Peyer's patch (tissue), 4 donors: ENCODE measurements around the gene RINL. TPM values are rescaled to one million over a fixed set of nuclear protein-coding genes. Genes with fewer than 3 reads are reported as not detected.
"Not testable (repeated sequence)": the region's sequence is repeated elsewhere in the genome, so short reads cannot be mapped to it uniquely, and the experiment has no call there.

Experiments
- DNase-seq, 3 donors: peaks; one replicate each; pipeline ENCODE4 v3.0.0-alpha.2; 2017 to 2019
- H3K27ac ChIP-seq, 4 donors: fragments of 200-600 bp; sonication (generic); one replicate each; pipeline ENCODE4 v1.5.1; 2016 to 2019
- H3K27me3 ChIP-seq, 2 donors: fragments of 200-600 bp; sonication (generic); one replicate each; pipeline ENCODE4 v1.5.1; 2019
- H3K36me3 ChIP-seq, 3 donors: fragments of 200-600 bp; sonication (generic); one replicate each; pipeline ENCODE4 v1.5.1; 2016 to 2019
- H3K4me1 ChIP-seq, 4 donors: fragments of 200-600 bp; sonication (generic); one replicate each; pipeline ENCODE4 v1.5.1; 2016 to 2019
- H3K4me3 ChIP-seq, 4 donors: fragments of 200-600 bp; sonication (generic); 1 replicate in 3 of 4; 2 replicates in 1 of 4; pipeline ENCODE4 v1.5.1; 2016 to 2019; ENCODE audit warnings: mild to moderate bottlenecking in 1 of 4
- H3K9me3 ChIP-seq, 4 donors: fragments of 200-600 bp; sonication (generic); one replicate each; pipeline ENCODE4 v1.5.1; 2016 to 2019; ENCODE audit warnings: mild to moderate bottlenecking in 1 of 4
- POLR2A ChIP-seq, 2 donors: fragments of 450-650 bp; IDR thresholded peaks; one replicate each; pipeline ENCODE4 v1.5.1; 2017; ENCODE audit warnings: antibody characterized with exemption in 2 of 2, mild to moderate bottlenecking in 2 of 2, moderate library complexity in 2 of 2
- total RNA-seq, 4 donors: library from RNA; depleted of rRNA; stranded (reverse); fragments of >200 nt; gene quantifications; one replicate each; pipeline ENCODE4 v1.1.0, GENCODE V29; 2016
- TF ChIP-seq, protein P1 (sequence below), 6 experiments: fragments of 450-650 bp in 4 of 6; fragments of 200-600 bp in 2 of 6; sonication (generic) in 1 of 6; IDR thresholded peaks; one replicate each; pipeline ENCODE4 v1.5.1; 2017 to 2019; ENCODE audit warnings: antibody characterized with exemption in 6 of 6, mild to moderate bottlenecking in 3 of 6, moderate library complexity in 1 of 6

The RINL gene
- total RNA-seq, 4 donors from 2014 or later: 4.6 to 22.3 (median 7.2) TPM

DNA sequence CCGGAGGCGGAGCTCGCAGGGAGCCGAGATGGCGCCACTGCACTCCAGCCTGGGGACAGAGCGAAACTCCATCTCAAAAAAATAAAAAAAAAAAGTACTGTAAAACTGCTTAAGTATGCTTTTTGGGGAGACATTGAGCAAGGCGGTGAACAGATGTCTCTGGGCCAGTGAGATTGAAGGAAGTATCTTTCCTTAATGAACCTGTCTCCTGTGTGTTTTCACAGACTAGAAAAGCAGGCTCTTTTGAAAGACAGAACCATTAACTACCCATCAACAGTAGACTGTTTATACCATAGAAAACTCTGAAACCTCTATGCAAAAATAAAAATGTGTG, 45.0 kb downstream of the RINL start:
- H3K27ac ChIP-seq: peak overlapping the region in 2 of 4 donors; percentile 22 to 88
- no peak for DNase-seq
- peaks cover 0 to 42% (median 0%) of the 10 kb centered on the region in 3 donors for H3K36me3 ChIP-seq
- H3K9me3 ChIP-seq: no peaks in the 10 kb centered on the region
- H3K4me3 ChIP-seq: no peak overlapping the region
- H3K4me1 ChIP-seq: peaks cover 0 to 26% (median 4%) of the 10 kb centered on the region in 4 donors
- H3K27me3 ChIP-seq: no peaks in the 10 kb centered on the region
- TF ChIP-seq POLR2A (IDR thresholded peaks at IDR 0.05): no peak
- TF ChIP-seq, protein P1, sequence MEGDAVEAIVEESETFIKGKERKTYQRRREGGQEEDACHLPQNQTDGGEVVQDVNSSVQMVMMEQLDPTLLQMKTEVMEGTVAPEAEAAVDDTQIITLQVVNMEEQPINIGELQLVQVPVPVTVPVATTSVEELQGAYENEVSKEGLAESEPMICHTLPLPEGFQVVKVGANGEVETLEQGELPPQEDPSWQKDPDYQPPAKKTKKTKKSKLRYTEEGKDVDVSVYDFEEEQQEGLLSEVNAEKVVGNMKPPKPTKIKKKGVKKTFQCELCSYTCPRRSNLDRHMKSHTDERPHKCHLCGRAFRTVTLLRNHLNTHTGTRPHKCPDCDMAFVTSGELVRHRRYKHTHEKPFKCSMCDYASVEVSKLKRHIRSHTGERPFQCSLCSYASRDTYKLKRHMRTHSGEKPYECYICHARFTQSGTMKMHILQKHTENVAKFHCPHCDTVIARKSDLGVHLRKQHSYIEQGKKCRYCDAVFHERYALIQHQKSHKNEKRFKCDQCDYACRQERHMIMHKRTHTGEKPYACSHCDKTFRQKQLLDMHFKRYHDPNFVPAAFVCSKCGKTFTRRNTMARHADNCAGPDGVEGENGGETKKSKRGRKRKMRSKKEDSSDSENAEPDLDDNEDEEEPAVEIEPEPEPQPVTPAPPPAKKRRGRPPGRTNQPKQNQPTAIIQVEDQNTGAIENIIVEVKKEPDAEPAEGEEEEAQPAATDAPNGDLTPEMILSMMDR (IDR thresholded peaks at IDR 0.05): no peak

DNA sequence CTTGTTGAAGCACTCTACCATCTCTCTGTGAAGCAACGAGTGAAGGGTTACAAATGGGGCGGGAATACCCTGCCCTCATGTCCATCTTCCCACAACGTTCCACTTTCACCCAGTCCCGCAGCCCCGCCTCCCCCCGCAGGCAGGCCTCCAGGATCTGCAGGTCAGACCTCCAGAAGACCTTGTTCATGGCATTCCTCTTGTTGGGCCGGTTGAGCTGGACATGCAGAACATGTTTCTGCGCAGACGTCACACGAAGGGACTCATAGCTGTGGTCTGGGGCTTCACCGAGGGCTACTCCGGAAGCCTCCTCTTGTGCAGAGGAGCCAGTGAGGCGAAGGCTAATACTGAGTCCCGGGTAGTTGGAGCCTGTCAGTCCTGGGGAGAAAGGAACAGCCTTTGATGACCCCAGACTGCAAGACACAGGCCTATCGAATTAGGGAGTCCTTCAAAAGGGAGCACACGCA, 46.9 kb downstream of the RINL start:
- peak overlapping the region; percentile 84 to 95 (median 90) for H3K27ac ChIP-seq
- DNase-seq: peak; percentile 54 to 83 (median 75)
- TF ChIP-seq, protein P1 (IDR thresholded peaks at IDR 0.05): no peak
- TF ChIP-seq POLR2A (IDR thresholded peaks at IDR 0.05): peak in 1 of 2 donors; percentile 18
- no peaks in the 10 kb centered on the region for H3K9me3 ChIP-seq
- H3K27me3 ChIP-seq: no peaks in the 10 kb centered on the region
- H3K4me1 ChIP-seq: peaks cover 0 to 34% (median 4%) of the 10 kb centered on the region in 4 donors
- peak overlapping the region; percentile 58 to 74 (median 68) for H3K4me3 ChIP-seq
- H3K36me3 ChIP-seq: peaks cover 0 to 33% (median 0%) of the 10 kb centered on the region in 3 donors

DNA sequence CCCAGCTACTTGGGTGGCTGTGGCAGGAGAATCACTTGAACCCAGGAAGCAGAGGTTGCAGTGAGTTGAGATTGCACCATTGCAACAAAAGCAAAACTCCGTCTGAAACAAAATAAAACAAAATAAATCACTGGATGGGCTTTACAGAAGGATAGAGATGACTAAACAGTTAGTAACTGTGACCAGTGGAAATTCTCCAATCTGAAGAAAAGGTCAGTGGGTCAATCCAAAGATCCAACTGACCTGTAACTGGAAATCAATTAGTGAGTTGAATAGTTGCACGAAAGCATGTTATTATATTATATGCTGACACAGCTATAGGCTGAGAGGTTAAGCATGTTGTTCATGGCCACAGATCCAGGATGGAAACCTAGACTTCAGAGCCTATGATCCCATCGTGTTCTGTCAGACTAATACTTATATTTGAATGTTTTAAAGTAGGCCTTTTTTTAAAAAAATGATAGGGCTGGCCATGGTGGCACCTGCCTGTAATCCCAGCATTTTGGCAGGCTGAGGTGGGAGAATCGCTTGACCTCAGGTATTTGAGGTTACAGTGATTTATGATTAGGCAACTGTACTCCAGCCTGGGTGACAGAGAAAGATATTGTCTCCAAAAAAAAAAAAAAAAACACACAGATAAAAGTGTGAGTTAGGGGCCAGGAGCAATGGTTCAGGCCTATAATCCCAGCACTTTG, 47.9 kb downstream of the RINL start:
- no peak for DNase-seq
- Histone ChIP-seq H3K27ac (peak overlapping the region in 2 of 4 donors; percentile 88 to 95), H3K4me3 (peak overlapping the region in 2 of 4 donors; percentile 64 to 71), H3K9me3 (no peaks in the 10 kb centered on the region), H3K36me3 (peaks cover 0 to 36% (median 0%) of the 10 kb centered on the region in 3 donors), H3K4me1 (peaks cover 0 to 41% (median 4%) of the 10 kb centered on the region in 4 donors), H3K27me3 (no peaks in the 10 kb centered on the region)
- TF ChIP-seq, protein P1 (IDR thresholded peaks at IDR 0.05): no peak
- no peak for TF ChIP-seq POLR2A (IDR thresholded peaks at IDR 0.05)

DNA sequence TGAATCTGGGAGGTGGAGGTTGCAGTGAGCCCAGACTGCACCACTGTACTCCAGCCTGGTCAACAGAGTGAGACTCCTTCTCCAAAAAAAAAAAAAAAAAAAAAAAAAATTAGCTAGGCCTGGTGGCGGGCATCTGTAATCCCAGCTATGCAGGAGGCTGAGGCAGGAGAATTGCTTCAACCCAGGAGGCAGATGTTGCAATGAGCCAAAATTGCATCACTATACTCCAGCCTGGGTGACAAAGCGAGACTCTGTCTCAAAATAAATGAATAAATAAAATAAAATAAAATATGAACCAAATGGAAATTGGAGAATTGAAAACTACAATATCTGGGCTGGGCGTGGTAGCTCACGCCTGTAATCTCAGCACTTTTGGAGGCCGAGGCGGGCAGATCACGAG, 48.9 kb downstream of the RINL start:
- not testable (repeated sequence) for H3K9me3 ChIP-seq, H3K27ac ChIP-seq, H3K27me3 ChIP-seq, H3K4me3 ChIP-seq, DNase-seq
- peaks cover 0 to 41% (median 0%) of the 10 kb centered on the region in 3 donors for H3K36me3 ChIP-seq
- peaks cover 0 to 42% (median 4%) of the 10 kb centered on the region in 4 donors for H3K4me1 ChIP-seq

DNA sequence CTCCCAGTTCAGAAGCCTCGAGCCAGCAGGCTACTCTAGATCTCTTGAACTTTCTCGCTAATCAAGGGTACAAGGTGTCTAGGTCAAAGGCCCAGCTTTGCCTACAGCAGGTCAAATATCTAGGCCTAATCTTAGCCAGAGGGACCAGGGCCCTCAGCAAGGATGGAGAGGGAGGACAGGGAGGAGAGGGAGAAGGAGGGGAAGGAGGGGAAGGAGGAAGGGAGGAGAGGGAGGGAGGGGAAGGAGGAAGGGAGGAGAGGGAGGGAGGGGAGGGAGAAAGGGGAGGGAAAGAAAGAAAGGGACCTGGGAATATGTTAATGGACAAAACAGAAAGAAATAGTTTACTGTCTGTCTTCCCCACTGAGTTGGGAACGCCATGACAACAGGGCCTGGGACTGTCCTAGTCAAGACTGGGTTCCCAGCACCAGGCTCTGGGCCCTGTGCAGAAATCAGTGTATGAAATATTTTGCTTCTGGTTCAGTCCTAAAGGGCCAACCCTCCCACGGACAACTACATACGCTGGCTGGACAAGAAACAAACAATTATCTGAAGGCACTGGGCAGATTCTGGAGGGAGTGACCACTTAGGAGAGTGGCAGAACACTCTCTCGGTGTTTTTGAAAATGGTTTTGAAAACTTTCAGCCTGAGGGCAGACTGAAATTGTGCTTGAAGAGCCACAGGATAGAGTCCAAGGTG, 51.1 kb downstream of the RINL start:
- Histone ChIP-seq H3K4me3 (no peak overlapping the region), H3K36me3 (peaks cover 0 to 59% (median 8%) of the 10 kb centered on the region in 3 donors), H3K4me1 (peaks cover 0 to 37% (median 4%) of the 10 kb centered on the region in 4 donors), H3K9me3 (no peaks in the 10 kb centered on the region), H3K27ac (peak overlapping the region in 3 of 4 donors; percentile 43 to 75 (median 63)), H3K27me3 (no peaks in the 10 kb centered on the region)
- TF ChIP-seq, protein P1 (IDR thresholded peaks at IDR 0.05): no peak
- TF ChIP-seq POLR2A (IDR thresholded peaks at IDR 0.05): no peak
- DNase-seq: no peak

DNA sequence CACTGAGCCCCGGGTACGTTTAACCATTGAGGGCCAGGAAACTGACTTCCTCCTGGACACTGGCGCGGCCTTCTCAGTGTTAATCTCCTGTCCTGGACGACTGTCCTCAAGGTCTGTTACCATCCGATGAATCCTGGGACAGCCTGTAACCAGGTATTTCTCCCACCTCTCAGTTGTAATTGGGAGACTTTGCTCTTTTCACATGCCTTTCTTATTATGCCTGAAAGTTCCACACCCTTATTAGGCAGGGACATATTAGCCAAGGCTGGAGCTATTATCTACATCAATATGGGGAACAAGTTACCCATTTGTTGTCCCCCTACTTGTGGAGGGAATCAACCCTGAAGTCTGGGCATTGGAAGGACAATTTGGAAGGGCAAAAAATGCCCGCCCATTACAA, 52.1 kb downstream of the RINL start:
- peaks cover 0 to 65% (median 8%) of the 10 kb centered on the region in 3 donors for H3K36me3 ChIP-seq
- not testable (repeated sequence) for DNase-seq, H3K27me3 ChIP-seq, H3K9me3 ChIP-seq
- H3K4me3 ChIP-seq: peak overlapping the region in 1 of 4 donors; percentile 10
- peaks cover 0 to 46% (median 4%) of the 10 kb centered on the region in 4 donors for H3K4me1 ChIP-seq
- H3K27ac ChIP-seq: peak overlapping the region in 3 of 4 donors; percentile 43 to 75 (median 63)
- peak; percentile 40 to 61 for TF ChIP-seq POLR2A (IDR thresholded peaks at IDR 0.05)

DNA sequence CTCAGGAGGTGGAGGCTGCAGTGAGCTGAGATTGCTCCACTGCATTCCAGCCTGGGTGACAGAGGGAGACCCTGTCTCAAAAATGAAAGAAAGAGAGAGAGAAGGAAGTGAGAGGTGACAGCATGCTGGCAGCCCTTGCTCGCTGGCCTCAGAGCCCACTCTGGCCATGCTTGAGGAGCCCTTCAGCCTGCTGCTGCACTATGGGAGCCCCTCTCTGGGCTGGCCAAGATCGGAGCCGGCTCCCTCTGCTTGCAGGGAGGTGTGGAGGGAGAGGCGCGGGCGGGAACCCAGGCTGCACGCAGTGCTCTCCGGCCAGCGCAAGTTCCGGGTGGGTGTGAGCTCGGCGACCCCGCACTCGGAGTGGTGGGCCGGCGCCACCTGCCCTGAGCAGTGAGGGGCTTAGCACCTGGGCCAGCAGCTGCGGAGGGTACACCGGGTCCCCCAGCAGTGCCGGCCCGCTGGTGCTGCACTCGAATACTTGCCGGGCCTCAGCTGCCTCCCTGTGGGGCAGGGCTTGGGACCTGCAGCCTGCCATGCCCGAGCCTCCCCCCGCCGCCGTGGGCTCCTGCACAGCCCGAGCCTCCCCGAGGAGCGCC, 56.7 kb downstream of the RINL start:
- Histone ChIP-seq H3K4me3 (peak overlapping the region in 2 of 4 donors; percentile 45 to 54), H3K27ac (peak overlapping the region in 3 of 4 donors; percentile 71 to 96 (median 89)), H3K36me3 (peaks cover 0 to 56% (median 8%) of the 10 kb centered on the region in 3 donors), H3K4me1 (peaks cover 0 to 44% (median 0%) of the 10 kb centered on the region in 4 donors)
- DNase-seq, H3K9me3 ChIP-seq, H3K27me3 ChIP-seq: not testable (repeated sequence)
